Breast epithelium (tissue), 3 donors: ENCODE results near the gene MRAS.

ENCODE experiments used
- CTCF ChIP-seq, 3 donors: fragments of 450-650 bp; IDR thresholded peaks; one replicate each; pipeline ENCODE4 v1.5.1; 2016 to 2017; ENCODE audit warnings: antibody characterized with exemption in 3 of 3, mild to moderate bottlenecking in 3 of 3, moderate library complexity in 3 of 3
- POLR2A ChIP-seq: fragments of 450-650 bp; IDR thresholded peaks from one replicate; pipeline ENCODE4 v1.6.1; 2016; ENCODE audit warnings: antibody characterized with exemption, mild to moderate bottlenecking, moderate library complexity
- POLR2AphosphoS5 ChIP-seq, 3 donors: sonication (generic); formaldehyde crosslinking; IDR thresholded peaks; one replicate each; pipeline ENCODE4 v1.6.1; 2017; ENCODE audit warnings: antibody characterized with exemption in 3 of 3

DNA sequence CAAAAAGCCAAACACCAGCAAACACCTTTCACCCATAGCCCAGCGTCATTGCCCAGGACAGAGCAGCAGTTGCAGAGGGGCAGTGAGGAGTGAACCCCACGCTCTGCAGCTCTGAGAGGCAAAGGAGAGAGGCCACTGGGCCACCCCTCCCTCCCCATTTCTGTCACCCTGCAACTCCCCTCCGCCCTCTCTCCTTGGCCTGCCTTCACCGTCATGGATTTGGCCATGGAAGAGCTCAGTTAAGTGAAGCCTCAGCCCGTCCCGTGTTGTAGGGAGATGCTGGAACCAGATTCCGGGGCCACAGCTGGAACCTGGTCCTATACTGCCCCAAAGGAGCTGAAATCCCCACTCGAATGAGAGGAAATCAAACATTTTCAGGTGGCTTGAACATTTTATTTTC lies 21.9 kb downstream of the MRAS start:
- TF ChIP-seq CTCF (IDR thresholded peaks at IDR 0.05) (no peak), POLR2A (no peak), POLR2AphosphoS5 (IDR thresholded peaks at IDR 0.05) (no peak)
